Lung (tissue), 12 donors: ENCODE results near the gene VGF. TPM values are rescaled to one million over a fixed set of nuclear protein-coding genes. Genes with fewer than 3 reads are reported as not detected.

ENCODE experiments used
- ATAC-seq: fragments of 200-7000 bp; cut with Tn5 transposase; one replicate; pipeline ENCODE4 v1.9.1; 2020; ENCODE audit warnings: moderate number of reproducible peaks; ENCODE audit not compliant: insufficient read depth, low FRiP score
- DNase-seq, 3 donors: peaks; one replicate each; pipeline ENCODE4 v3.0.0-alpha.2; 2013 to 2017
- H3K27ac ChIP-seq, 2 donors: one replicate each; pipeline ENCODE4 v1.5.1; 2013; ENCODE audit warnings: mild to moderate bottlenecking in 2 of 2, moderate library complexity in 2 of 2, control low read depth in 1 of 2, inconsistent platforms in 1 of 2, low read depth in 1 of 2, low read length in 1 of 2
- H3K27me3 ChIP-seq, 3 donors: one replicate each; pipeline ENCODE4 v1.5.1; 2013; ENCODE audit warnings: low read length in 2 of 3; ENCODE audit not compliant: control insufficient read depth in 3 of 3, insufficient read depth in 3 of 3
- H3K36me3 ChIP-seq, 4 donors: one replicate each; pipeline ENCODE4 v1.5.1; 2013; ENCODE audit warnings: low read length in 4 of 4, mild to moderate bottlenecking in 1 of 4, moderate library complexity in 1 of 4; ENCODE audit not compliant: control insufficient read depth in 4 of 4, insufficient read depth in 4 of 4
- H3K4me1 ChIP-seq, 5 donors: one replicate each; pipeline ENCODE4 v1.5.1; 2013; ENCODE audit warnings: low read length in 5 of 5, mild to moderate bottlenecking in 2 of 5, moderate library complexity in 1 of 5; ENCODE audit not compliant: control insufficient read depth in 5 of 5, insufficient read depth in 5 of 5
- H3K4me3 ChIP-seq: one replicate; pipeline ENCODE4 v1.5.1; 2013; ENCODE audit warnings: mild to moderate bottlenecking, control low read depth, moderate library complexity
- H3K9ac ChIP-seq, 2 donors: one replicate each; pipeline ENCODE4 v1.5.1; 2013; ENCODE audit warnings: low read length in 2 of 2, control low read depth in 1 of 2; ENCODE audit not compliant: insufficient read depth in 1 of 2
- H3K9me3 ChIP-seq, 4 donors: one replicate each; pipeline ENCODE4 v1.5.1; 2013; ENCODE audit warnings: low read length in 3 of 4, mild to moderate bottlenecking in 1 of 4, moderate library complexity in 1 of 4; ENCODE audit not compliant: control insufficient read depth in 4 of 4, insufficient read depth in 3 of 4
- CTCF ChIP-seq: IDR thresholded peaks from 2 replicates; pipeline ENCODE4 v1.5.1; 2012; ENCODE audit warnings: mild to moderate bottlenecking; ENCODE audit errors: control extremely low read depth, extremely low read depth
- WGBS, 2 donors: extraction: QIAGEN DNeasy Blood & Tissue Kit; methylation state at CpG; one replicate each; pipeline ENCODE4 v1.1.7; 2013; 5-methylcytosine and 5-hydroxymethylcytosine counted together
- polyA plus RNA-seq, 2 donors: library from polyadenylated mRNA; stranded (reverse); fragments of 200-250 nt; gene quantifications; one replicate each; pipeline ENCODE4 v1.2.1, GENCODE V29; 2013
- total RNA-seq, 2 donors: library from RNA; depleted of rRNA in 1 of 2; stranded (reverse); fragments of >200 nt in 1 of 2; gene quantifications; one replicate each; pipeline ENCODE4 v1.2.1, GENCODE V29; 2014 to 2021
- donor health status: control.
- donor health status: control.
- donor health status: Bipolar disorder and iron deficiency.
- donor health status: healthy.
- donor health status: DM: yes; HTN: yes; CAD: no.

VGF gene
- total and polyA plus RNA-seq, 4 donors = 0.08 to 1.4 (median 0.42) TPM

- H3K27me3 ChIP-seq = peaks cover 3 to 37% (median 20%) of the 10 kb centered on the region in 3 donors
- no peak for ATAC-seq
- H3K4me1 ChIP-seq = peaks cover 0 to 4% (median 0%) of the 10 kb centered on the region in 5 donors
- no peak overlapping the region for H3K4me3 ChIP-seq
- WGBS, 2 donors = 67 to 73% methylated on average over 14 of the region's 14 CpGs
- no peak for DNase-seq
- no peak for TF ChIP-seq CTCF
- no peak overlapping the region for H3K27ac ChIP-seq
- H3K9me3 ChIP-seq = peaks cover 0 to 2% (median 0%) of the 10 kb centered on the region in 4 donors
- no peaks in the 10 kb centered on the region for H3K36me3 ChIP-seq
- no peak overlapping the region for H3K9ac ChIP-seq
Measured at GRCh38 chr7:101198476-101198875, 33.1 kb upstream of the VGF start.

GRCh38 chr7:101197991-101198390, 32.6 kb upstream of the VGF start:
- Histone ChIP-seq H3K4me1 (peaks cover 0 to 4% (median 0%) of the 10 kb centered on the region in 5 donors), H3K27ac (no peak overlapping the region), H3K27me3 (peaks cover 3 to 32% (median 18%) of the 10 kb centered on the region in 3 donors), H3K9ac (no peak overlapping the region), H3K9me3 (peaks cover 0 to 2% (median 0%) of the 10 kb centered on the region in 4 donors), H3K36me3 (no peaks in the 10 kb centered on the region), H3K4me3 (no peak overlapping the region)
- WGBS, 2 donors = 71 to 81% methylated on average over 21 of the region's 21 CpGs
- no peak for TF ChIP-seq CTCF
- no peak for DNase-seq
- ATAC-seq = no peak

- Histone ChIP-seq H3K4me1 (no peaks in the 10 kb centered on the region), H3K27me3 (peaks cover 0 to 11% (median 9%) of the 10 kb centered on the region in 3 donors), H3K9me3 (no peaks in the 10 kb centered on the region), H3K27ac (no peak overlapping the region), H3K9ac (no peak overlapping the region), H3K4me3 (no peak overlapping the region), H3K36me3 (no peaks in the 10 kb centered on the region)
- no peak for TF ChIP-seq CTCF
- DNase-seq (no peak), ATAC-seq (no peak)
- WGBS, 2 donors = 85% methylated on average over 17 of the region's 17 CpGs
Measured at GRCh38 chr7:101195884-101196283, 30.5 kb upstream of the VGF start.

GRCh38 chr7:101189109-101189508, 23.7 kb upstream of the VGF start:
- no peak for TF ChIP-seq CTCF
- Histone ChIP-seq H3K9ac (no peak overlapping the region), H3K27ac (no peak overlapping the region), H3K4me3 (no peak overlapping the region), H3K4me1 (no peaks in the 10 kb centered on the region), H3K27me3 (peaks cover 0 to 5% (median 0%) of the 10 kb centered on the region in 3 donors), H3K36me3 (no peaks in the 10 kb centered on the region), H3K9me3 (no peaks in the 10 kb centered on the region)
- WGBS, 2 donors = 81 to 87% methylated on average over 8 of the region's 8 CpGs
- DNase-seq (no peak), ATAC-seq (no peak)
